Heart left ventricle (tissue), 16 donors: Measurements from ENCODE around the gene ZNF195. TPM values are rescaled to one million over a fixed set of nuclear protein-coding genes. Genes with fewer than 3 reads are reported as not detected.
"Not testable (repeated sequence)": the region's sequence is repeated elsewhere in the genome, so short reads cannot be mapped to it uniquely, and the experiment has no call there.

Experiments
- ATAC-seq, 4 donors: fragments of 200-7000 bp; cut with Tn5 transposase; one replicate each; pipeline ENCODE4 v1.9.1; 2020 to 2022; ENCODE audit warnings: moderate library complexity in 4 of 4, mild to moderate bottlenecking in 3 of 4, moderate number of reproducible peaks in 1 of 4
- DNase-seq, 5 donors: peaks; one replicate each; pipeline ENCODE4 v3.0.0-alpha.2; 2020
- H3K27ac ChIP-seq, 12 donors: fragments of 200-600 bp; sonication (generic) in 4 of 12; one replicate each; pipeline versions ENCODE4 v1.5.0 to v1.8.0; 2016 to 2022; ENCODE audit warnings: mild to moderate bottlenecking in 2 of 12
- H3K27me3 ChIP-seq, 9 donors: fragments of 200-600 bp; sonication (generic) in 2 of 9; one replicate each; pipeline versions ENCODE4 v1.5.1 to v1.8.0; 2016 to 2022; ENCODE audit warnings: mild to moderate bottlenecking in 3 of 9
- H3K36me3 ChIP-seq, 9 donors: fragments of 200-600 bp; sonication (generic) in 2 of 9; one replicate each; pipeline versions ENCODE4 v1.5.0 to v1.8.0; 2018 to 2022; ENCODE audit warnings: mild to moderate bottlenecking in 2 of 9
- H3K4me1 ChIP-seq, 12 donors: fragments of 200-600 bp; sonication (generic) in 4 of 12; one replicate each; pipeline versions ENCODE4 v1.5.0 to v1.8.0; 2016 to 2022; ENCODE audit warnings: mild to moderate bottlenecking in 3 of 12
- H3K4me3 ChIP-seq, 12 donors: fragments of 200-600 bp; sonication (generic) in 4 of 12; one replicate each; pipeline versions ENCODE4 v1.5.0 to v1.8.0; 2017 to 2022; ENCODE audit warnings: mild to moderate bottlenecking in 9 of 12, moderate library complexity in 4 of 12
- H3K9me3 ChIP-seq, 12 donors: fragments of 200-600 bp; sonication (generic) in 4 of 12; one replicate each; pipeline versions ENCODE4 v1.5.0 to v1.8.0; 2016 to 2022; ENCODE audit warnings: mild to moderate bottlenecking in 1 of 12
- WGBS, 4 donors: extraction: QIAGEN DNeasy Blood & Tissue Kit in 2 of 4; methylation state at CpG; one replicate each; pipeline versions ENCODE4 v1.1.5 to v1.1.7; 2013 to 2018; 5-methylcytosine and 5-hydroxymethylcytosine counted together
- intact Hi-C, 10 donors: fragments of 100-400 bp; cut with DNase I; formaldehyde crosslinking; loops; one replicate each; pipeline versions ENCODE4 v1.11.1 to v1.14.2; 2022
- polyA plus RNA-seq, 2 donors: library from polyadenylated mRNA; stranded (reverse); fragments of 200-250 nt; gene quantifications; one replicate each; pipeline ENCODE4 v1.2.3, GENCODE V29; 2013
- total RNA-seq, 9 donors: library from RNA; depleted of rRNA in 2 of 9; stranded (reverse); fragments of >200 nt in 2 of 9; fragmentation: NEBNext Ultra II Directional in 3 of 9; extraction: Animal tissue kit (Norgen Biotek cat#: 25700) in 3 of 9; gene quantifications; one replicate each; pipeline versions ENCODE4 v1.1.0 to v1.2.4, GENCODE V29; 2016 to 2023
- TF ChIP-seq, protein P1 (sequence below), 12 donors: fragments of 200-600 bp; sonication (generic) in 4 of 12; IDR thresholded peaks; one replicate each; pipeline versions ENCODE4 v1.5.0 to v1.8.0; 2018 to 2022; ENCODE audit warnings: antibody characterized with exemption in 12 of 12, mild to moderate bottlenecking in 5 of 12
- donor health status: ischemic (EF 13 %, LVEDD 7.1; RV severe dilation, severe dysfunction).
- donor health status: healthy with polysubstance abuse.
- donor health status: DM: no; HTN: yes; CAD: no.
- donor health status: DM: no; HTN: no; CAD: no.
- donor health status: ischemic (EF 25% LVEDD 6.9; RV normal size, moderate dysfunction).
- donor health status: ischemic (EF 25% LVEDD 5.7; RV mildly dilated, moderate dysfunction).
- donor health status: healthy.
- donor health status: DM: yes; HTN: yes; CAD: no.
- donor health status: ischemic (EF 35%, LVEDD 5.7; RV mildly dilated, moderate dysfunction).
- donor health status: nonischemic (EF 11% LVEDD 7.7; RV severe dilation, severe dysfunction).
- donor health status: DM: yes; HTN: yes; CAD: no.
- donor health status: PGD.
- donor health status: ischemic (EF 29% LVEDD 5.4; RV normal size, mild dysfunction).
- donor health status: nonischemic (EF 23%, LVEDD 6.1; RV moderate dilation, normal function).

Gene ZNF195
- total and polyA plus RNA-seq, 11 donors, result 5.6 to 14.9 (median 8.3) TPM

DNA sequence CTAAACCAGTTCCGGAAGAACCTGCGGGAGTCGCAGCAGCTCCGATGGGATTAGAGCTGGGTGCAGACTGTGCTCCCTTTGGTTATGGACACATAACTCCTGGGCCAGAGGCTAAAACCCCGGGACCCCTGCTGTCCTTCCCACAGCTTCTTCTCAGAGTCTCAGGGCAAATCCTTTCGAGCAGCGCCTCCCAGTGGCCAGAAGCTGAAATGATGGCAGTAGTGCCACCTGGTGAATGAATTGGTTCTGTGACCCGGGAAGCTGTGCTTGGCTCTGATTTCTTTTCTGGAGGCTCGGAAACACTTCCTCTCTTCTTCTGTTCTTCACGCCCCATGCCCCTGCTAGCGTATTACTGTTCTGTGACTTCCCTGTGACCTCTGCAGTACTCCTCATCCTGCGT, 29.8 kb upstream of the ZNF195 start:
- H3K4me3 ChIP-seq, ATAC-seq, H3K27me3 ChIP-seq, H3K4me1 ChIP-seq, H3K36me3 ChIP-seq, H3K9me3 ChIP-seq, H3K27ac ChIP-seq: not testable (repeated sequence)
- DNase-seq, result peak in 4 of 5 donors; percentile 40 to 62 (median 59)
- WGBS, 4 donors, result 5 to 18% (median 14%) methylated on average over 8 to 12 of the region's 12 CpGs
- TF ChIP-seq, protein P1, sequence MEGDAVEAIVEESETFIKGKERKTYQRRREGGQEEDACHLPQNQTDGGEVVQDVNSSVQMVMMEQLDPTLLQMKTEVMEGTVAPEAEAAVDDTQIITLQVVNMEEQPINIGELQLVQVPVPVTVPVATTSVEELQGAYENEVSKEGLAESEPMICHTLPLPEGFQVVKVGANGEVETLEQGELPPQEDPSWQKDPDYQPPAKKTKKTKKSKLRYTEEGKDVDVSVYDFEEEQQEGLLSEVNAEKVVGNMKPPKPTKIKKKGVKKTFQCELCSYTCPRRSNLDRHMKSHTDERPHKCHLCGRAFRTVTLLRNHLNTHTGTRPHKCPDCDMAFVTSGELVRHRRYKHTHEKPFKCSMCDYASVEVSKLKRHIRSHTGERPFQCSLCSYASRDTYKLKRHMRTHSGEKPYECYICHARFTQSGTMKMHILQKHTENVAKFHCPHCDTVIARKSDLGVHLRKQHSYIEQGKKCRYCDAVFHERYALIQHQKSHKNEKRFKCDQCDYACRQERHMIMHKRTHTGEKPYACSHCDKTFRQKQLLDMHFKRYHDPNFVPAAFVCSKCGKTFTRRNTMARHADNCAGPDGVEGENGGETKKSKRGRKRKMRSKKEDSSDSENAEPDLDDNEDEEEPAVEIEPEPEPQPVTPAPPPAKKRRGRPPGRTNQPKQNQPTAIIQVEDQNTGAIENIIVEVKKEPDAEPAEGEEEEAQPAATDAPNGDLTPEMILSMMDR (IDR thresholded peaks at IDR 0.05), result peak; percentile 60 to 81 (median 71)
- intact Hi-C loops, result loop anchor here in 4 of 10 donors (10.0 kb wide), 2 partner anchors 64 to 374 kb away; no protein-coding TSS in a partner anchor

- not testable (repeated sequence) for H3K36me3 ChIP-seq, H3K4me1 ChIP-seq, ATAC-seq, H3K9me3 ChIP-seq, H3K4me3 ChIP-seq, H3K27ac ChIP-seq, H3K27me3 ChIP-seq, DNase-seq
- 67 to 77% (median 72%) methylated on average over 8 of the region's 8 CpGs for WGBS, 4 donors
- intact Hi-C loops, result loop anchor here in 4 of 10 donors (10.0 kb wide), 2 partner anchors 63 to 373 kb away; no protein-coding TSS in a partner anchor
Observed at GRCh38 chr11:3408058-3408605, 29.2 kb upstream of the ZNF195 start.

DNA sequence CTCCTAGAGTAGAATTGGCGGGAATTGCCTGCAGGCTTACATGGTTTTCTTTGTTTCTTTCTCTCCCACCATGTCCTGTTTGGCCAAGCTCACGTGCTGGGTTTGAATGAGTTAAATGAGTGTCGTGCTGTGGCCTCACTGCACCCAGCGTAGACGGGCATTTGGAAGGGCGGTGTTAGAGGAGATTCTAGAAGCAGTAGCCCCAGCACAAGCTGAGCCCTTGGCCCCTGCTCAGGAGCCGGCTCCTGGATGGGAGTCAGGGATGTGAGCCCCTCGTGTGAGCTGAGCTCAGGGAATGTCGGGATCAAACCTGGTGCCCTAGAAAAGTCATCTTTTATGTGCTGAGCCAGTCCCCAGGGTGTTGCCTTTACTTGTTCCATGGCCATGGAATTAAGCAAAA, 28.0 kb upstream of the ZNF195 start:
- not testable (repeated sequence) for ATAC-seq, H3K27ac ChIP-seq, H3K4me3 ChIP-seq, DNase-seq, H3K27me3 ChIP-seq, H3K4me1 ChIP-seq, H3K36me3 ChIP-seq, H3K9me3 ChIP-seq
- intact Hi-C loops, result loop anchor here in 4 of 10 donors (10.0 kb wide), 2 partner anchors 62 to 372 kb away; no protein-coding TSS in a partner anchor
- WGBS, 4 donors, result 75 to 83% (median 80%) methylated on average over 9 of the region's 9 CpGs

GRCh38 chr11:3406223-3406875, 27.4 kb upstream of the ZNF195 start:
- not testable (repeated sequence) for H3K36me3 ChIP-seq, H3K27me3 ChIP-seq, ATAC-seq, H3K9me3 ChIP-seq, H3K4me1 ChIP-seq, DNase-seq, H3K27ac ChIP-seq, H3K4me3 ChIP-seq
- WGBS, 4 donors, result 72 to 81% (median 76%) methylated on average over 10 to 17 of the region's 17 CpGs
- intact Hi-C loops, result loop anchor here in 4 of 10 donors (10.0 kb wide), 2 partner anchors 62 to 372 kb away; no protein-coding TSS in a partner anchor

DNA sequence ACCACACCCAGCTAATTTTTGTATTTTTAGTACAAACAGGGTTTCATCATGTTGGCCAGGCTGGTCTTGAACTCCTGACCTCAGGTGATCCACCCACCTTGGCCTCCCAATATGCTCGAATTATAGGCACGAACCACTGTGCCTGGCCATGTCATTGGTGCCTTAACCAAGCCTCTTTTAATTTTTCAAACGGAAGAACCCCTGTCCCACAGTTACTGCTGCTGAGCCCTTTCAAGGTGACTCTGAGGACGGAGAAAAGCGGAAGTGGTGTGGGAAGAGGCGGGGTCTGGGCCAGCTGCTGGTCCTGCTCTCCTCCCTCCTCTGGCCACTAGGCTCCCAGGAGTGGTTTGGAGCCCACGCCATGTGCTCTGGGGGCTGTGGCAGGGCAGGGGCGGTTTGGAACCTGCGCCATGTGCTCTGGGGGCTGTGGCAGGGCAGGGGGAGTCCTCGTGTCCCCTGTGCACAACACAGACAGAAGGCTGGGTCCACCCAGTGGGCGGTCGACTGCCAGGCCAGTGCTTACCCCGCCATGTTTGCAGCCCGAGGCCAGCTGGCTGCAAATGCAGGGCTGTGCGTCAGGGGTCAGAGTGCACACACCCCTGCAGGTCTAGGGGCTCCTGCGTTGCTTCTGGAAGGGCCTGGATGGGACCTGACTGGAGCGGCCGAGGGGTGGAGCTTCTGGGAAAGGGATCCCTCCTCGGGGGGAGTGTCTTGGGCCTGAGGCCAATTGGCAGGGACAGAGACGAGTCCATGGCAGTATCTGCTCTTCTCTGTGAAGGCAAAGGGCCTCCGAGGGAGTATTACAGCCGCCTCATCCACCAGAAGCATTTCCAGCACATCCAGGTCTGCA, 25.4 kb upstream of the ZNF195 start:
- H3K4me1 ChIP-seq, ATAC-seq, H3K27ac ChIP-seq, H3K27me3 ChIP-seq, H3K9me3 ChIP-seq, H3K36me3 ChIP-seq, H3K4me3 ChIP-seq: not testable (repeated sequence)
- intact Hi-C loops, result loop anchor here in 4 of 10 donors (10.0 kb wide), 2 partner anchors 60 to 370 kb away; no protein-coding TSS in a partner anchor
- WGBS, 4 donors, result 66 to 76% (median 71%) methylated on average over 10 to 22 of the region's 22 CpGs
- peak in 2 of 5 donors; percentile 36 to 45 for DNase-seq

- DNase-seq, H3K27me3 ChIP-seq, ATAC-seq, H3K4me3 ChIP-seq, H3K36me3 ChIP-seq, H3K27ac ChIP-seq, H3K9me3 ChIP-seq, H3K4me1 ChIP-seq: not testable (repeated sequence)
- intact Hi-C loops, result loop anchor here in 4 of 10 donors (10.0 kb wide), 2 partner anchors 58 to 368 kb away; no protein-coding TSS in a partner anchor
- WGBS, 4 donors, result 91 to 96% (median 95%) methylated on average over 5 to 8 of the region's 8 CpGs
Observed at GRCh38 chr11:3402861-3403250, 23.9 kb upstream of the ZNF195 start.

GRCh38 chr11:3402181-3402860, 23.4 kb upstream of the ZNF195 start:
- not testable (repeated sequence) for H3K4me3 ChIP-seq, H3K27ac ChIP-seq, ATAC-seq, DNase-seq, H3K4me1 ChIP-seq, H3K9me3 ChIP-seq, H3K27me3 ChIP-seq, H3K36me3 ChIP-seq
- intact Hi-C loops, result loop anchor here in 4 of 10 donors (10.0 kb wide), 2 partner anchors 58 to 368 kb away; no protein-coding TSS in a partner anchor
- WGBS, 4 donors, result 92 to 97% (median 95%) methylated on average over 11 to 18 of the region's 18 CpGs

DNA sequence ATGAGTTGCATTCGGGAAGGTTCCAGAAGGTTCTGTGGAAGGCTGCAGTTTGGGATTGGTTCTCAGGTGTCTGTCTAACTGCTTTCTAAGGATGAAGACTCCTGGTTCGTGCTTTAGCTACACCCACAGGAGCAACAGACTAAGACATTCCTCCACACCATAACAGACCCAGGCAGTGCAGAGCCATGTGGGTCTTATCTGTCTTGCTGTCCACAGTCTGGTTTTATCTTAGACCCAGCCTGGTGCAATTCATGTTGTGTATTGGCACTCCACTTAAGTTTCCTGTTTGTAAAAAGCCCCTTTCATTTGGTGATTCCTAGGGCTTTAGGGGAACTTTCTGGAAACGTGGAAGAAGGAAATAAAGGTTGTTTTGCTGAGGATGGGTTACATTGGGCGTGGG, 22.1 kb upstream of the ZNF195 start:
- intact Hi-C loops, result loop anchor here in 4 of 10 donors (10.0 kb wide), 2 partner anchors 56 to 366 kb away; no protein-coding TSS in a partner anchor
- not testable (repeated sequence) for H3K27ac ChIP-seq, DNase-seq, H3K4me3 ChIP-seq, H3K4me1 ChIP-seq, H3K36me3 ChIP-seq, ATAC-seq, H3K27me3 ChIP-seq, H3K9me3 ChIP-seq
- WGBS, 4 donors, result 62 to 77% (median 65%) methylated on average over 4 of the region's 4 CpGs

DNA sequence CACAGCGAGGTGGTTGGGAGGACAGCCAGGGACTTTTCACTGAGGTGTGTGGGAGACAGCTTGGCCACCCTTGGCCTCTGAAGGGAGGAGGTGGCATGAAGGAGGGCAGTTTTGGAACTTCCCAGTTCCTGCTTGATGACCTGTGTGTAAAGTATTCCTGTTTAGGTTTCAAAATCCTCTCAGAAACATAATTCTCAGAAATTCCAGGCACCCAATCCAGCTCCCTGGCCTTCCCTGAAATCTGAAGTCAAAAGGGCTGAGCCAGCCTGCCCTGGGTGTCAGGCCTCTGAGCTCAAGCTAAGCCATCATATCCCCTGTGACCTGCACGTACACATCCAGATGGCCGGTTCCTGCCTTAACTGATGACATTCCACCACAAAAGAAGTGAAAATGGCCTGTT, 19.6 kb upstream of the ZNF195 start:
- H3K27me3 ChIP-seq, H3K27ac ChIP-seq, H3K4me1 ChIP-seq, H3K4me3 ChIP-seq, H3K36me3 ChIP-seq, DNase-seq, intact Hi-C loops, ATAC-seq, H3K9me3 ChIP-seq: not testable (repeated sequence)
- WGBS, 4 donors, result 61 to 71% (median 69%) methylated on average over 3 of the region's 3 CpGs
